Stomach (tissue), 4 donors: ENCODE measurements around the gene GREM2.

Experiments used
- EP300 ChIP-seq: sonication (generic); formaldehyde crosslinking; IDR thresholded peaks from one replicate; pipeline ENCODE4 v1.6.1; 2017; ENCODE audit warnings: antibody characterized with exemption
- TF ChIP-seq, protein P1 (sequence below), 7 experiments: fragments of 450-650 bp in 4 of 7; fragments of 200-600 bp in 3 of 7; sonication (generic) in 3 of 7; IDR thresholded peaks; one replicate each; pipeline ENCODE4 v1.5.1; 2016 to 2019; ENCODE audit warnings: antibody characterized with exemption in 7 of 7, control low read depth in 2 of 7, mild to moderate bottlenecking in 1 of 7

DNA sequence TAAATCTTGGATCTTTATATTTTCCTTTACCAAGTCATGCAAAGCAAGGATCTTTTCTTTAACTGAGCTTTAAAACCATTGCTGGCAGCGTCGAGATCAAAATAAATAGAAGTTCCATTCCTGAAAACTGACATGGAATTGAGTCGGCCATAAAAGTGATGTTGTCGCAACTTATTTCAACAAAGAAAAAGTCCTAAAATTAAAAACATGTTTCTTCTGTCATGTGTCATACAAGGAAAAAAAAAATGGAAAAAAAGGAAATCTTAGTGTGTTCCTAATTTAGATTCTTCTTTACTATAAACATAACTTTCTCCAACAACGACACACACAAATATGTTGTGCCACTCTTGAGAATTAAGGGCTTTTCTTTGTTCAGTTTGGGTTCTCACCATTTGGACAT, 34.9 kb downstream of the GREM2 start:
- TF ChIP-seq, protein P1, sequence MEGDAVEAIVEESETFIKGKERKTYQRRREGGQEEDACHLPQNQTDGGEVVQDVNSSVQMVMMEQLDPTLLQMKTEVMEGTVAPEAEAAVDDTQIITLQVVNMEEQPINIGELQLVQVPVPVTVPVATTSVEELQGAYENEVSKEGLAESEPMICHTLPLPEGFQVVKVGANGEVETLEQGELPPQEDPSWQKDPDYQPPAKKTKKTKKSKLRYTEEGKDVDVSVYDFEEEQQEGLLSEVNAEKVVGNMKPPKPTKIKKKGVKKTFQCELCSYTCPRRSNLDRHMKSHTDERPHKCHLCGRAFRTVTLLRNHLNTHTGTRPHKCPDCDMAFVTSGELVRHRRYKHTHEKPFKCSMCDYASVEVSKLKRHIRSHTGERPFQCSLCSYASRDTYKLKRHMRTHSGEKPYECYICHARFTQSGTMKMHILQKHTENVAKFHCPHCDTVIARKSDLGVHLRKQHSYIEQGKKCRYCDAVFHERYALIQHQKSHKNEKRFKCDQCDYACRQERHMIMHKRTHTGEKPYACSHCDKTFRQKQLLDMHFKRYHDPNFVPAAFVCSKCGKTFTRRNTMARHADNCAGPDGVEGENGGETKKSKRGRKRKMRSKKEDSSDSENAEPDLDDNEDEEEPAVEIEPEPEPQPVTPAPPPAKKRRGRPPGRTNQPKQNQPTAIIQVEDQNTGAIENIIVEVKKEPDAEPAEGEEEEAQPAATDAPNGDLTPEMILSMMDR (IDR thresholded peaks at IDR 0.05): no peak
- TF ChIP-seq EP300: no peak
